GM10266 (cell line): ENCODE measurements around the gene DES.

Source experiments
- DNase-seq: peaks from one replicate; pipeline ENCODE4 v3.0.0; 2012; ENCODE audit errors: extremely low spot score
- CTCF ChIP-seq: IDR thresholded peaks from 2 replicates; pipeline ENCODE4 v1.5.1; 2012; ENCODE audit warnings: mild to moderate bottlenecking, low read depth; ENCODE audit not compliant: control insufficient read depth, insufficient read depth; ENCODE audit errors: missing control alignments

The DES gene

GRCh38 chr2:219434468-219434717 is 16.2 kb downstream of the DES start:
- no peak for TF ChIP-seq CTCF
- no peak for DNase-seq

- no peak for DNase-seq
- no peak for TF ChIP-seq CTCF
Measured at GRCh38 chr2:219434718-219435525, 16.7 kb downstream of the DES start, which contains the start of gene SPEG. Gene SPEG (plus strand): TSS chr2:219434843. CDS start chr2:219434978, 135 bp downstream.

- no peak for DNase-seq
- TF ChIP-seq CTCF, result no peak
Measured at GRCh38 chr2:219435701-219436100, 17.5 kb downstream of the DES start.

GRCh38 chr2:219436491-219436890 is 18.3 kb downstream of the DES start:
- no peak for TF ChIP-seq CTCF
- DNase-seq, result no peak

GRCh38 chr2:219437141-219437540 is 19.0 kb downstream of the DES start:
- no peak for DNase-seq
- TF ChIP-seq CTCF, result no peak

GRCh38 chr2:219437690-219438206 is 19.6 kb downstream of the DES start:
- no peak for TF ChIP-seq CTCF
- no peak for DNase-seq

GRCh38 chr2:219438453-219438852 is 20.3 kb downstream of the DES start:
- TF ChIP-seq CTCF, result no peak
- no peak for DNase-seq
